ENCODE results near the gene IGF2BP3.

Gene IGF2BP3

DNA sequence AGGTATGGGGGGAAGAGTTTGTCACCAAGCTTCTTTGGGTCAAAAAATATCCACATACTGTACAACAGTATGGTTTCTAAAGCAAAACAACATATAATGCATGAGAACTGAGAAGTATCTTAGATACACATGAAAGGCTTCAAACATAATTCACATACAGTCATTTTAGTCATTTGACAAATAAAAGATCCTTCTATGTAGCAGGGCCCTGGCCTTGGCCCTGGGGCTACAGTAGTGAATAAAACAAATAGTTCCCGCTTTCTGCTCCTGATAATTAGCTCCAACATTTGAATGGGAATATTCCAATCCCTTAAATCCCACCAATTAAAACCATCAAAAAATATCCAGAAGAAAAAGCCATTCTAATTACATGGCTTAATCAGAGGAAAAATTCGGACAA, 119.8 kb downstream of the IGF2BP3 start:
- no peak overlapping the region for H3K4me3 ChIP-seq (ENCODE audit: extremely low read depth, insufficient read depth, low read length, poor library complexity, severe bottlenecking)
- peaks cover 33% of the 10 kb centered on the region for H3K36me3 ChIP-seq (ENCODE audit: control insufficient read depth, insufficient read depth, low read length)
- H3K27ac ChIP-seq (ENCODE audit: low read depth, low read length, severe bottlenecking), result no peak overlapping the region
- H3K4me1 ChIP-seq (ENCODE audit: control insufficient read depth, insufficient read depth, low read length, poor library complexity, severe bottlenecking), result peaks cover 44% of the 10 kb centered on the region
- WGBS, 2 experiments (ENCODE audit: insufficient coverage in 2 of 2), result 100% methylated on average over 1 of the region's 2 CpGs
- no peaks in the 10 kb centered on the region for H3K9me3 ChIP-seq (ENCODE audit: control insufficient read depth, low read length)

DNA sequence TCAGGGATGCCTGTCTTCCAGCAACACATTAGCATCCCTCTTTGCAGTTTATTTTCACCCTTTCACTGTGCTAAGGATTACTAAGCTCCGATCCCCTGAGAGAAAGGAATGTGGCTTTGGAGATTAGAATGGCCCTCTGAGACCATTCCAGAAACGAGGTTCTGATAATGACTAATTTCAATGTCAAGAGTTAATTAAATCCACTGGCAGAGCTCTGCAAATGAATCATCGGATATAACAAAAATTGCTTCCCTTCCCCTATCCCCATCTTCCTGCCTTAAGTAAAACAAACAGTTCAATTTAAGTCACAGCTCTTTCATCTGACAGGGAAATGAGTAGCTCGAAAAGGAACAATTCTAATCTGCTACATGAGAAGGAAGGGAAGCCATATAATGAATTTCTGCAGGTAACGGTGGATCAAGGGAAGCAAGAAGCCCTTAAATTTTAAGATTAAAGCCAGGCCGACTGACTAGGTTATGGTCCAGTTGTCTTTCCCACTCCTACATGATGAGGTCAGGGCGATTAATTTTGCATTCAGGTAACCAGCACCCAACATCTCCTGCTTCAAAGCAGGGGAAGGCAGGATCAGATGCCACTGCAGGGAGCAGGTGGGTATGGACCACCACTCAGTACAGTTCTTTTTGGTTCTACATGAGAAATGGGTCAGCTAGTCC, 120.7 kb downstream of the IGF2BP3 start:
- H3K27ac ChIP-seq (ENCODE audit: low read depth, low read length, severe bottlenecking), result peak overlapping the region; percentile 47
- WGBS, 2 experiments (ENCODE audit: insufficient coverage in 2 of 2), result 78 to 98% methylated on average over 3 to 5 of the region's 7 CpGs
- H3K4me3 ChIP-seq (ENCODE audit: extremely low read depth, insufficient read depth, low read length, poor library complexity, severe bottlenecking), result no peak overlapping the region
- H3K9me3 ChIP-seq (ENCODE audit: control insufficient read depth, low read length), result no peaks in the 10 kb centered on the region
- peaks cover 36% of the 10 kb centered on the region for H3K36me3 ChIP-seq (ENCODE audit: control insufficient read depth, insufficient read depth, low read length)
- H3K4me1 ChIP-seq (ENCODE audit: control insufficient read depth, insufficient read depth, low read length, poor library complexity, severe bottlenecking), result peaks cover 44% of the 10 kb centered on the region

GRCh38 chr7:23347682-23348180, 122.6 kb downstream of the IGF2BP3 start:
- peak overlapping the region; percentile 48 for H3K27ac ChIP-seq (ENCODE audit: low read depth, low read length, severe bottlenecking)
- H3K36me3 ChIP-seq (ENCODE audit: control insufficient read depth, insufficient read depth, low read length), result peaks cover 55% of the 10 kb centered on the region
- 100% methylated on average over 4 of the region's 8 CpGs; no CpG with 5 or more reads in 1 of the 2 experiments for WGBS, 2 experiments (ENCODE audit: insufficient coverage in 2 of 2)
- no peak overlapping the region for H3K4me3 ChIP-seq (ENCODE audit: extremely low read depth, insufficient read depth, low read length, poor library complexity, severe bottlenecking)
- H3K9me3 ChIP-seq (ENCODE audit: control insufficient read depth, low read length), result no peaks in the 10 kb centered on the region
- H3K4me1 ChIP-seq (ENCODE audit: control insufficient read depth, insufficient read depth, low read length, poor library complexity, severe bottlenecking), result peaks cover 44% of the 10 kb centered on the region

- H3K36me3 ChIP-seq (ENCODE audit: control insufficient read depth, insufficient read depth, low read length), result peaks cover 60% of the 10 kb centered on the region
- H3K9me3 ChIP-seq (ENCODE audit: control insufficient read depth, low read length), result no peaks in the 10 kb centered on the region
- peak overlapping the region; percentile 48 for H3K27ac ChIP-seq (ENCODE audit: low read depth, low read length, severe bottlenecking)
These were observed 123.1 kb downstream of the IGF2BP3 start for GRCh38 chr7:23347033-23347681.

GRCh38 chr7:23346316-23346715, 124.0 kb downstream of the IGF2BP3 start:
- peaks cover 69% of the 10 kb centered on the region for H3K36me3 ChIP-seq (ENCODE audit: control insufficient read depth, insufficient read depth, low read length)

More at GRCh38 chr7:23347033-23347681, 123.1 kb downstream of the IGF2BP3 start:
- WGBS, 2 experiments (ENCODE audit: insufficient coverage in 2 of 2), result 98 to 100% methylated on average over 3 to 6 of the region's 9 CpGs
- Histone ChIP-seq H3K4me3 (ENCODE audit: extremely low read depth, insufficient read depth, low read length, poor library complexity, severe bottlenecking) (no peak overlapping the region), H3K4me1 (ENCODE audit: control insufficient read depth, insufficient read depth, low read length, poor library complexity, severe bottlenecking) (peaks cover 44% of the 10 kb centered on the region)

DNA sequence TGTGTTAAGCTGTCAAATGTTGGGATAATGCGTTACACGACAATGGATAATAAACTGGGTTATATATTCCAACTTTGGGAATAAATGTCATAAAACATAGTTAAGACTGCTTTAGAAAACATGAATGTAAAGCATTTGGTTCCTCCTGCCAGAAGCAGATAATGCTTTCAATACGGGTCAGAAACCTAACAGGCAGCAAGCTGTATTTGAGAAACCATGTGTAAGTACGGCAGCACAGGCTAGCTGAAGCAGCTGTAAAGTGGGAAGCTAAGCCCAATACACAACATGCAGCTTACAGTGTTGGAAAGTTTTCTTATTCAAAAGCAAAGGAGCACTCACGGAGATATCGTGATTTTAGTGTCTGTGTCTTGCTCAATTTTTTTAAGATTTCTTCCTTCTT, 124.7 kb downstream of the IGF2BP3 start:
- peaks cover 74% of the 10 kb centered on the region for H3K36me3 ChIP-seq (ENCODE audit: control insufficient read depth, insufficient read depth, low read length)
- peaks cover 36% of the 10 kb centered on the region for H3K4me1 ChIP-seq (ENCODE audit: control insufficient read depth, insufficient read depth, low read length, poor library complexity, severe bottlenecking)
- no peak overlapping the region for H3K27ac ChIP-seq (ENCODE audit: low read depth, low read length, severe bottlenecking)
- no peaks in the 10 kb centered on the region for H3K9me3 ChIP-seq (ENCODE audit: control insufficient read depth, low read length)
- no peak overlapping the region for H3K4me3 ChIP-seq (ENCODE audit: extremely low read depth, insufficient read depth, low read length, poor library complexity, severe bottlenecking)
- WGBS, 2 experiments (ENCODE audit: insufficient coverage in 2 of 2), result 94 to 100% methylated on average over 2 to 6 of the region's 6 CpGs

More at GRCh38 chr7:23346316-23346715, 124.0 kb downstream of the IGF2BP3 start:
- Histone ChIP-seq H3K9me3 (ENCODE audit: control insufficient read depth, low read length) (no peaks in the 10 kb centered on the region), H3K27ac (ENCODE audit: low read depth, low read length, severe bottlenecking) (no peak overlapping the region), H3K4me3 (ENCODE audit: extremely low read depth, insufficient read depth, low read length, poor library complexity, severe bottlenecking) (no peak overlapping the region), H3K4me1 (ENCODE audit: control insufficient read depth, insufficient read depth, low read length, poor library complexity, severe bottlenecking) (peaks cover 41% of the 10 kb centered on the region)
- WGBS, 2 experiments (ENCODE audit: insufficient coverage in 2 of 2), result 97 to 98% methylated on average over 7 of the region's 8 CpGs

GRCh38 chr7:23343806-23344475, 126.3 kb downstream of the IGF2BP3 start:
- no peaks in the 10 kb centered on the region for H3K9me3 ChIP-seq (ENCODE audit: control insufficient read depth, low read length)
- no peak overlapping the region for H3K4me3 ChIP-seq (ENCODE audit: extremely low read depth, insufficient read depth, low read length, poor library complexity, severe bottlenecking)
- peaks cover 85% of the 10 kb centered on the region for H3K36me3 ChIP-seq (ENCODE audit: control insufficient read depth, insufficient read depth, low read length)
- WGBS, 2 experiments (ENCODE audit: insufficient coverage in 2 of 2), result 100% methylated on average over 2 to 6 of the region's 9 CpGs
- no peak overlapping the region for H3K27ac ChIP-seq (ENCODE audit: low read depth, low read length, severe bottlenecking)
- peaks cover 20% of the 10 kb centered on the region for H3K4me1 ChIP-seq (ENCODE audit: control insufficient read depth, insufficient read depth, low read length, poor library complexity, severe bottlenecking)

DNA sequence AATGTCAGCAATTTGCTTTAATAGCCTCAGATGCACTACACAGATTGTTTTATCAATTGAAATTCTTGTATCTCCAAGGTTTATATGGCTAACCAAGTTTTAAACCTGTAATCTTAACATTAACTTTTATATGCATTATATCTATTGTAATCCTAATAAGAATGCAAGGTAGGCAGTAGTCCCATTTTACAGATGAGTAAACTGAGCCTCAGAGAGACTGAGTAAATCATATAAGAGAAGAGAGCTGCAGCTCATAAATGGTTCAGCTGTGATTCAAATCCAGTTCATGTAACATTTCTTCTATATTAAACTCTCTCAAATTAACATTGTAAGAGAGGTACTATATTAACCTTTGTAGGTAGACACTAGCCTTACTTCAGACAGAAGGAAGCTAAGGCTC, 127.2 kb downstream of the IGF2BP3 start:
- Histone ChIP-seq H3K4me3 (ENCODE audit: extremely low read depth, insufficient read depth, low read length, poor library complexity, severe bottlenecking) (no peak overlapping the region), H3K9me3 (ENCODE audit: control insufficient read depth, low read length) (no peaks in the 10 kb centered on the region), H3K4me1 (ENCODE audit: control insufficient read depth, insufficient read depth, low read length, poor library complexity, severe bottlenecking) (peaks cover 12% of the 10 kb centered on the region), H3K36me3 (ENCODE audit: control insufficient read depth, insufficient read depth, low read length) (peaks cover 88% of the 10 kb centered on the region), H3K27ac (ENCODE audit: low read depth, low read length, severe bottlenecking) (no peak overlapping the region)

GRCh38 chr7:23341846-23342598, 128.3 kb downstream of the IGF2BP3 start:
- 96 to 100% methylated on average over 3 to 5 of the region's 7 CpGs for WGBS, 2 experiments (ENCODE audit: insufficient coverage in 2 of 2)
- Histone ChIP-seq H3K4me3 (ENCODE audit: extremely low read depth, insufficient read depth, low read length, poor library complexity, severe bottlenecking) (no peak overlapping the region), H3K9me3 (ENCODE audit: control insufficient read depth, low read length) (no peaks in the 10 kb centered on the region), H3K4me1 (ENCODE audit: control insufficient read depth, insufficient read depth, low read length, poor library complexity, severe bottlenecking) (peaks cover 3% of the 10 kb centered on the region), H3K27ac (ENCODE audit: low read depth, low read length, severe bottlenecking) (no peak overlapping the region), H3K36me3 (ENCODE audit: control insufficient read depth, insufficient read depth, low read length) (peaks cover 91% of the 10 kb centered on the region)

DNA sequence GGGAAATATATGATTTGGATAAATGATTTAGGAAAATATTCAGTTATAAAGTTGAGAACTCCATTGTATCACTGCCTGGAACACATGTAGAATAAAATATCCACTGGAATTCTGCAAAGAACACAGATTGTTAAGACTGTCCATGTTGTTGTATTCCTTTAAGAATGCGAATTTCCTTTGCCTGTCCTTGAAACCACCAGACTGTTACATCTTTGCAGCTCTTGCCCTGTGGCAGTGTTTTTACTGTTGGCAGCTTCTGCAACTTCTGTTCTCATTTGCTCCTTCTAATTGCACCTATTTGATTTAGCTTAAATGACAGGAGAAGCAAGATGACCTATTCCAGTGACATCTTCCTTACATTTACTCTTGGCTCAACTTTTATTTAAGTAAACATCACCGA, 131.4 kb downstream of the IGF2BP3 start:
- Histone ChIP-seq H3K9me3 (ENCODE audit: control insufficient read depth, low read length) (no peaks in the 10 kb centered on the region), H3K36me3 (ENCODE audit: control insufficient read depth, insufficient read depth, low read length) (peaks cover 93% of the 10 kb centered on the region), H3K4me3 (ENCODE audit: extremely low read depth, insufficient read depth, low read length, poor library complexity, severe bottlenecking) (no peak overlapping the region), H3K4me1 (ENCODE audit: control insufficient read depth, insufficient read depth, low read length, poor library complexity, severe bottlenecking) (no peaks in the 10 kb centered on the region), H3K27ac (ENCODE audit: low read depth, low read length, severe bottlenecking) (no peak overlapping the region)
- WGBS, 2 experiments (ENCODE audit: insufficient coverage in 2 of 2), result 100% methylated on average over 1 of the region's 2 CpGs; no CpG with 5 or more reads in 1 of the 2 experiments
